Vagina (tissue), 2 donors: ENCODE data around the gene CAMTA2.

Experiments
- CTCF ChIP-seq, 3 experiments: fragments of 450-650 bp in 2 of 3; fragments of 200-600 bp in 1 of 3; sonication (generic) in 1 of 3; IDR thresholded peaks; one replicate each; pipeline ENCODE4 v1.5.1; 2017 to 2019; ENCODE audit warnings: antibody characterized with exemption in 3 of 3, mild to moderate bottlenecking in 2 of 3, moderate library complexity in 2 of 3
- POLR2A ChIP-seq, 2 donors: fragments of 450-650 bp; IDR thresholded peaks; one replicate each; pipeline ENCODE4 v1.6.1; 2017; ENCODE audit warnings: antibody characterized with exemption in 2 of 2, mild to moderate bottlenecking in 2 of 2, moderate library complexity in 2 of 2

- no peak for TF ChIP-seq CTCF (IDR thresholded peaks at IDR 0.05)
- TF ChIP-seq POLR2A (IDR thresholded peaks at IDR 0.05), result no peak
Observed at GRCh38 chr17:4919511-4920047, 67.9 kb downstream of the CAMTA2 start.
